Measurements from ENCODE around the gene RNMT. TPM values are rescaled to one million over a fixed set of nuclear protein-coding genes. Genes with fewer than 3 reads are reported as not detected.
A peak's percentile ranks its signal among the peaks of the same experiment; 100 is the strongest.

RNMT gene
- total and polyA plus RNA-seq, 8 donors = 9.0 to 73.5 (median 16.7) TPM

DNA sequence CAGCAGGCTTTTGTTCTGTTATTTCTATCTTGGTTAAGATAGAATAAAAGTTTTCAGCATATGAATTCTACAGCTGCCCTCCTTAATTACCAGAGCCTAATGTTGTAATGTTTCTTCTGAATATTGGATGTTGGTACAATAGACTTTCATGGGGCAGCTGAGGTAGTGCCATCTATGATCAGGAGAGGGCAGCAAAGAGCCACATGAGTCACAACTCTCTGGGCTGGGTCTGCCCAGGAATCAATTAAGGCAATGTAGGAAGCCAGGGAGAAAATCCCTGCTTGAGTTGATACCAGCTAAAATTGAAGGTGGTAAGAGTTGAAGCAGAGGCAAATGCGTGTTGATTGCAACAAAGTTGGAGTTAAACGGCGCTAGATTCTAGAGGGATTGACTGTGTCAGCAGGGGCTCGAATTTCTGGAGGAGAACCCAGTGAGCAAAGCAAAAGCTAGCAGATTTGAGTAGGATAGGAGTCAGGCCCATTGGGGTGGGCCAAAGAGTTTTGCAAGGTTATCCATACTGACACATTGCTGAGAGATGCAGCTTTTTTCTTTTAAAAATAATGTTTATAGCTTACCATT, 86.9 kb downstream of the RNMT start:
- DNase-seq = peak; percentile 76 to 86
- intact Hi-C loops (cut with DNase I; ENCODE audit: low total_unique reads) = no loop called here
- Histone ChIP-seq H3K27me3 (no peaks in the 10 kb centered on the region), H3K4me1 (peaks cover 0 to 15% (median 5%) of the 10 kb centered on the region in 4 donors), H3K27ac (no peak overlapping the region), H3K9me3 (no peaks in the 10 kb centered on the region), H3K36me3 (no peaks in the 10 kb centered on the region), H3K4me3 (no peak overlapping the region)
- TF ChIP-seq POLR2A (IDR thresholded peaks at IDR 0.05) (no peak), POLR2AphosphoS5 (IDR thresholded peaks at IDR 0.05) (peak in 1 of 3 donors; percentile 8), EP300 (IDR thresholded peaks at IDR 0.05) (no peak)
- TF ChIP-seq, protein P1, sequence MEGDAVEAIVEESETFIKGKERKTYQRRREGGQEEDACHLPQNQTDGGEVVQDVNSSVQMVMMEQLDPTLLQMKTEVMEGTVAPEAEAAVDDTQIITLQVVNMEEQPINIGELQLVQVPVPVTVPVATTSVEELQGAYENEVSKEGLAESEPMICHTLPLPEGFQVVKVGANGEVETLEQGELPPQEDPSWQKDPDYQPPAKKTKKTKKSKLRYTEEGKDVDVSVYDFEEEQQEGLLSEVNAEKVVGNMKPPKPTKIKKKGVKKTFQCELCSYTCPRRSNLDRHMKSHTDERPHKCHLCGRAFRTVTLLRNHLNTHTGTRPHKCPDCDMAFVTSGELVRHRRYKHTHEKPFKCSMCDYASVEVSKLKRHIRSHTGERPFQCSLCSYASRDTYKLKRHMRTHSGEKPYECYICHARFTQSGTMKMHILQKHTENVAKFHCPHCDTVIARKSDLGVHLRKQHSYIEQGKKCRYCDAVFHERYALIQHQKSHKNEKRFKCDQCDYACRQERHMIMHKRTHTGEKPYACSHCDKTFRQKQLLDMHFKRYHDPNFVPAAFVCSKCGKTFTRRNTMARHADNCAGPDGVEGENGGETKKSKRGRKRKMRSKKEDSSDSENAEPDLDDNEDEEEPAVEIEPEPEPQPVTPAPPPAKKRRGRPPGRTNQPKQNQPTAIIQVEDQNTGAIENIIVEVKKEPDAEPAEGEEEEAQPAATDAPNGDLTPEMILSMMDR (IDR thresholded peaks at IDR 0.05) = peak in 5 of 7 experiments; percentile 70 to 91 (median 77)
- 26 to 32% (median 28%) methylated on average over 4 of the region's 4 CpGs for WGBS, 5 donors

Small RNA genes lying within 50 kb of the gene (small RNA-seq; reads per million reads assigned to genes)
- 0 reads per million in 4 donors for gene AP001525.1
- gene RN7SL362P = 0 to 0.15 (median 0) reads per million in 4 donors

Other genes starting within 250 kb of the RNMT start
- 10 to 100 TPM in 3 of 5 donors, 1 to 10 TPM in 2; 1.4 to 35.0 (median 13.0) TPM for gene FAM210A, start 115 bp upstream of the RNMT start, total RNA-seq
- gene FAM210A, start 115 bp upstream of the RNMT start, polyA plus RNA-seq = 1 to 10 TPM; 3.4 to 4.0 (median 3.9) TPM
- gene MC5R, start 97.5 kb downstream of the RNMT start, total RNA-seq = not detected
- gene MC5R, start 97.5 kb downstream of the RNMT start, polyA plus RNA-seq = not detected
- not detected for gene MC2R, start 188.9 kb downstream of the RNMT start, total RNA-seq
- gene MC2R, start 188.9 kb downstream of the RNMT start, polyA plus RNA-seq = under 1 TPM in 1 of 3 donors, not detected in 2; 0.46 TPM

All from stomach (tissue), 9 donors.